DOHH2 (cell line): ENCODE data around the gene RAC2.
A peak's percentile ranks its signal among the peaks of the same experiment; 100 is the strongest.

Experiments used
- H3F3A ChIP-seq: fragments of 200-600 bp; sonication (generic), shearing (Covaris generic); 2 replicates; pipeline ENCODE4 v1.6.0; 2016; ENCODE audit warnings: antibody characterized with exemption, mild to moderate bottlenecking; ENCODE audit not compliant: control insufficient read depth, insufficient read depth
- H3K27ac ChIP-seq: fragments of 200-600 bp; sonication (generic); 2 replicates; pipeline ENCODE4 v1.5.1; 2014; ENCODE audit warnings: low read depth, mild to moderate bottlenecking, low read length, moderate library complexity
- H3K27me3 ChIP-seq: fragments of 200-600 bp; sonication (generic); 2 replicates; pipeline ENCODE4 v1.6.1; 2014; ENCODE audit warnings: mild to moderate bottlenecking, low read length, mixed read lengths; ENCODE audit not compliant: control insufficient read depth
- H3K36me3 ChIP-seq: fragments of 200-600 bp; sonication (generic); 2 replicates; pipeline ENCODE4 v1.6.1; 2014; ENCODE audit warnings: mild to moderate bottlenecking, low read length, moderate library complexity, mixed read lengths; ENCODE audit not compliant: control insufficient read depth
- H3K4me1 ChIP-seq: fragments of 200-600 bp; sonication (generic); 2 replicates; pipeline ENCODE4 v1.6.1; 2014; ENCODE audit warnings: mild to moderate bottlenecking, low read length, mixed read lengths; ENCODE audit not compliant: control insufficient read depth
- H3K4me2 ChIP-seq: fragments of 200-600 bp; sonication (generic); 2 replicates; pipeline ENCODE4 v1.6.0; 2014; ENCODE audit warnings: mild to moderate bottlenecking, low read length, moderate library complexity
- H3K4me3 ChIP-seq: fragments of 200-600 bp; sonication (generic); 2 replicates; pipeline ENCODE4 v1.5.1; 2014; ENCODE audit warnings: mild to moderate bottlenecking, low read length, mixed read lengths
- H3K79me2 ChIP-seq: fragments of 200-600 bp; sonication (generic); 2 replicates; pipeline ENCODE4 v1.6.1; 2014; ENCODE audit warnings: mild to moderate bottlenecking, low read length, mixed read lengths; ENCODE audit not compliant: control insufficient read depth
- H3K9me2 ChIP-seq: fragments of 200-600 bp; sonication (generic); replicated peaks from 2 replicates; pipeline ENCODE4 v1.6.1; 2014; ENCODE audit warnings: mild to moderate bottlenecking, low read length, mixed read lengths; ENCODE audit not compliant: control insufficient read depth
- H3K9me3 ChIP-seq: fragments of 200-600 bp; sonication (generic); 2 replicates; pipeline ENCODE4 v1.6.1; 2014; ENCODE audit warnings: antibody characterized with exemption, low read length, mixed read lengths; ENCODE audit not compliant: control insufficient read depth, insufficient read depth
- H4K20me1 ChIP-seq: fragments of 200-600 bp; sonication (generic); 2 replicates; pipeline ENCODE4 v1.6.0; 2014; ENCODE audit warnings: low read depth, mild to moderate bottlenecking, antibody characterized with exemption, low read length, moderate library complexity; ENCODE audit not compliant: control insufficient read depth, insufficient read depth
- EZH2phosphoT487 ChIP-seq: fragments of 200-600 bp; sonication (generic); IDR thresholded peaks from 2 replicates; pipeline ENCODE4 v1.6.1; 2017; ENCODE audit warnings: borderline replicate concordance, mild to moderate bottlenecking, antibody characterized with exemption, low read length, moderate library complexity, mixed read lengths
- TF ChIP-seq, protein P1 (sequence below): fragments of 200-600 bp; sonication (generic); IDR thresholded peaks from one replicate; pipeline ENCODE4 v1.5.1; 2014; ENCODE audit warnings: antibody characterized with exemption, mild to moderate bottlenecking, low read depth, low read length; ENCODE audit not compliant: poor library complexity, severe bottlenecking

The RAC2 gene

DNA sequence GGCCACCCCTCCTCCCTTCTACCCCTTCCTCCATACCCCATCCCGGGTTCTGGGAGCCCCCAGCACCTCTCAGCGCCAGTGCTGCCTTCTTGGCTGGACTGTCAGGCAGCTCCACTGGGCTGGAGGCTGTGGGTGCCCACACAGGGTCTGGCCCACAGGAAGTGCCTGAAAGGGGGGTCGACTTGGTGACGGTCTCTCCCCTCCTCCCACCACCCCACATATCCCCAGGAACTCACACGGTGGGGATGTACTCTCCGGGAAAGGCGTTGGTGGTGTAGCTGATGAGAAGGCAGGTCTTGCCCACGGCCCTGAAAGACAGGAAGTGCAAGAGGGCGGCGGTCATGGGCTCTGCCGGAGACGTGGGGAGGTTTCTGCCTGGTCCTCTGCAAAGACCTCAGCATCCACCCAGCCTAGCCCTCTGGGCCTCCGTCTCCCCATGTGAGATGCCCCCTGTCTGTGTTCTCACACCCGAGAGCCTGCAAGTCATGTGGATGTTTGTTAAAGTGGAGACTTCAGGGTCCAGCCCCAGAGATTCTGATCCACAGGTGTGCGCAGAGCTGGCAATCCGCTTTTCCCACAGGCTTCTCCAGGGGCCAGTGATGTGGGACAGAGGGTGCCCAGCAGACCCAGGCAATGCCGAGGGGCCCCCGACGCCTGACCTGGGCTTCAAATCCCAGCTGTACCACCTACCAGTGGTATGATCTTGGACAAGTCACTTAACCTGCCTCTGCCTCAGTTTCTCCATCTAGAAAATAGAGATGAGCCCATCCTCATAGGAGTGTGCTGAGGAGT lies 2.5 kb downstream of the RAC2 start:
- Histone ChIP-seq H3K27ac (peak overlapping the region; percentile 93), H3K36me3 (peaks cover 62% of the 10 kb centered on the region), H3K9me2 (no peaks in the 10 kb centered on the region), H3K79me2 (peaks cover 64% of the 10 kb centered on the region), H3K4me2 (peak overlapping the region; percentile 83), H4K20me1 (no peaks in the 10 kb centered on the region), H3F3A (peaks cover 16% of the 10 kb centered on the region), H3K4me1 (peaks cover 83% of the 10 kb centered on the region), H3K27me3 (no peaks in the 10 kb centered on the region), H3K4me3 (peak overlapping the region; percentile 93), H3K9me3 (no peaks in the 10 kb centered on the region)
- TF ChIP-seq, protein P1, sequence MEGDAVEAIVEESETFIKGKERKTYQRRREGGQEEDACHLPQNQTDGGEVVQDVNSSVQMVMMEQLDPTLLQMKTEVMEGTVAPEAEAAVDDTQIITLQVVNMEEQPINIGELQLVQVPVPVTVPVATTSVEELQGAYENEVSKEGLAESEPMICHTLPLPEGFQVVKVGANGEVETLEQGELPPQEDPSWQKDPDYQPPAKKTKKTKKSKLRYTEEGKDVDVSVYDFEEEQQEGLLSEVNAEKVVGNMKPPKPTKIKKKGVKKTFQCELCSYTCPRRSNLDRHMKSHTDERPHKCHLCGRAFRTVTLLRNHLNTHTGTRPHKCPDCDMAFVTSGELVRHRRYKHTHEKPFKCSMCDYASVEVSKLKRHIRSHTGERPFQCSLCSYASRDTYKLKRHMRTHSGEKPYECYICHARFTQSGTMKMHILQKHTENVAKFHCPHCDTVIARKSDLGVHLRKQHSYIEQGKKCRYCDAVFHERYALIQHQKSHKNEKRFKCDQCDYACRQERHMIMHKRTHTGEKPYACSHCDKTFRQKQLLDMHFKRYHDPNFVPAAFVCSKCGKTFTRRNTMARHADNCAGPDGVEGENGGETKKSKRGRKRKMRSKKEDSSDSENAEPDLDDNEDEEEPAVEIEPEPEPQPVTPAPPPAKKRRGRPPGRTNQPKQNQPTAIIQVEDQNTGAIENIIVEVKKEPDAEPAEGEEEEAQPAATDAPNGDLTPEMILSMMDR, result no peak
- TF ChIP-seq EZH2phosphoT487, result no peak

DNA sequence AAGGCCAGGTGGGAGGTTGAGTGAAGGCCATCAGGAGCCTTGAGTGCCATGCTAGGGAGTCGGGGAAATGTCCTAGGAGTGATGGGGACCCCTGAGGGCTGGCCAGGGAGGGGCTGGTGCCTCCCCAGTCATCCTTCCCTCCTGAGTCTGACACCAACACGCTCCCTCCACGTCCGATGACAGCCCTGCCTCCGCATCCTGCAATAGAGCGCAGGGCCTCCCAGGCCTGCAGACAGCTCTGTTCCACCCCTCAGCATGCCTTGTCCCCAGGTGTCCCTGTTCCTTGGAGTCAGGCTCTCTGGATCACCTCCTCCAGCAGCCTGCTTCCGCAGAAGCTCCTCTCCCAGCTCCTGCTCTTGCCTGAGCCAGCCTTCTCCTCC lies 3.1 kb downstream of the RAC2 start:
- Histone ChIP-seq H3K9me3 (no peaks in the 10 kb centered on the region), H3F3A (peaks cover 14% of the 10 kb centered on the region), H3K27ac (no peak overlapping the region), H3K79me2 (peaks cover 71% of the 10 kb centered on the region), H3K36me3 (peaks cover 68% of the 10 kb centered on the region), H3K4me1 (peaks cover 85% of the 10 kb centered on the region), H3K27me3 (no peaks in the 10 kb centered on the region), H3K4me2 (peak overlapping the region; percentile 83), H4K20me1 (no peaks in the 10 kb centered on the region), H3K9me2 (no peaks in the 10 kb centered on the region), H3K4me3 (peak overlapping the region; percentile 93; the same call in 1 of the 2 replicates)
- TF ChIP-seq, protein P1, result no peak
- no peak for TF ChIP-seq EZH2phosphoT487

DNA sequence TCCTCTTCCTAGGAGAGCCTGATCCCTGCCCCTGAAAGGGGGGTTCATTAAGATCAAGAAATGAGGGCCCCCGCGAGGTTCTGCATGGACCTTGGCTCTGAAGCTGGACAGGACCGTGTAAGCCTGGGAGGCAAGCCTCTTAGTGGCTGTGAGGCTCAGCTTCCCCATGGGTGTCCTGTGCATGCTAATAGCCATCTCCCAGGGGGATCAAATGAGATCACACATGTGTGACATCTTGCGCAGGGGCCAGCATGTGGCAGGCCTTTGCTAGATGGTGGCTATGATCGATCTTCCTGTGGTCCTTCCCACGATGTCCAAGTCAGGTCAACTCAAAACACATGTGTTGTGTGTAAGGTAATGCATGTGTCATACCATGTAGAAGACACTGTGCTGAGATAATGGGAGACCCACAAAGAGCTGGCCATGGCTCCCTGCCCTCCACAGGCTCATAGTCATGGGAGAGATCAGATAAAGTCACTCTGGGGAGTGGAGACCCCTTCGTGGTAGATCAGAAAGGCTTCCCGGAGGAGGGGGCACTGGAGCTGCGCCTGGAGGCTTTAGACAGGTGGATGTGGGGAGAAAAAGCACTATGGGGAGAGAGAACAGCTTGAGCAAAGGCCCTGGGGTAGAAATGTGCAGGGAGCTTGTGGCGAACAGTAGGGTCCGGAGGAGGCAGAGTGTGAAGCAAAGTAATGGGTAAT lies 3.7 kb downstream of the RAC2 start:
- TF ChIP-seq, protein P1, result no peak
- TF ChIP-seq EZH2phosphoT487, result no peak
- no peak overlapping the region for H3K27ac ChIP-seq

More for the DNA sequence above, 3.7 kb downstream of the RAC2 start:
- Histone ChIP-seq H4K20me1 (no peaks in the 10 kb centered on the region), H3K36me3 (peaks cover 73% of the 10 kb centered on the region), H3K4me2 (peak overlapping the region; percentile 83; the same call in 1 of the 2 replicates), H3K4me1 (peaks cover 85% of the 10 kb centered on the region), H3K9me2 (no peaks in the 10 kb centered on the region), H3F3A (peaks cover 11% of the 10 kb centered on the region), H3K27me3 (no peaks in the 10 kb centered on the region), H3K4me3 (no peak overlapping the region), H3K9me3 (no peaks in the 10 kb centered on the region), H3K79me2 (peaks cover 76% of the 10 kb centered on the region)
